Measurements from ENCODE around the gene MOB3B. TPM values are rescaled to one million over a fixed set of nuclear protein-coding genes. Genes with fewer than 3 reads are reported as not detected.

Gene MOB3B
- total RNA-seq, result 0.12 and 0.33 TPM in 2 replicates

GRCh38 chr9:27529316-27530278, at the start of gene MOB3B:
Gene MOB3B, minus strand, starts transcription at chr9:27529814. Its CDS starts 74,264 bp downstream, at chr9:27455550.

GRCh38 chr9:27572918-27573633, 43.5 kb upstream of the MOB3B start, which contains the start of gene C9orf72:
Gene C9orf72, minus strand, starts transcription at chr9:27573481. Its CDS starts 6,361 bp downstream, at chr9:27567120.

GRCh38 chr9:27524236-27524635, 5.4 kb downstream of the MOB3B start, which contains the start of gene IFNK:
Gene IFNK, plus strand, starts transcription at chr9:27524290. Its CDS starts 47 bp downstream, at chr9:27524337.

GRCh38 chr9:27297050-27297449, 232.6 kb downstream of the MOB3B start, which contains the start of gene EQTN:
Gene EQTN, minus strand, starts transcription at chr9:27297150. Its CDS starts 95 bp downstream, at chr9:27297055.

Other genes starting within 250 kb of the MOB3B start
- not detected in 2 replicates for gene EQTN, start 232.7 kb downstream of the MOB3B start, total RNA-seq
- gene IFNK, start 5.5 kb downstream of the MOB3B start, total RNA-seq, result 0.12 TPM in 1 of 2 replicates, not detected in the other
- gene C9orf72, start 43.7 kb upstream of the MOB3B start, total RNA-seq, result 11.0 and 16.0 TPM in 2 replicates